Panc1 (cell line): ENCODE results near the gene MAST4. TPM values are rescaled to one million over a fixed set of nuclear protein-coding genes. Genes with fewer than 3 reads are reported as not detected.

ENCODE experiments used
- ATAC-seq: fragments of 200-7000 bp; cut with Tn5 transposase; 2 replicates; pipeline ENCODE4 v1.9.1; 2020; ENCODE audit warnings: mild to moderate bottlenecking, moderate library complexity
- BruUV-seq: library from RNA; stranded (reverse); fragments of 400-500 nt; replicated peaks from 2 replicates; lab custom pipeline; 2021; lab: Mats Ljungman, UMichigan
- CTCF ChIA-PET: fragments of 300-600 bp; sonication (Branson Sonifier 250); formaldehyde crosslinking; loops from one replicate; lab custom pipeline; 2022; ENCODE audit warnings: antibody characterized with exemption; lab: Charles Lee
- POLR2A ChIA-PET: fragments of 300-600 bp; sonication (Branson Sonifier 250); formaldehyde crosslinking; loops from one replicate; lab custom pipeline; 2022; ENCODE audit warnings: antibody characterized with exemption; lab: Charles Lee
- DNase-seq: peaks from one replicate; pipeline ENCODE4 v3.0.0-alpha.2; 2010; ENCODE audit warnings: low read depth, low spot score
- H3K27ac ChIP-seq: 2 replicates; pipeline ENCODE4 v1.5.1; 2011; ENCODE audit warnings: mild to moderate bottlenecking, low read length, inconsistent platforms
- H3K27me3 ChIP-seq: fragments of 200-500 bp; sonication (Bioruptor generic); 2 replicates; pipeline ENCODE4 v1.6.0; 2014; ENCODE audit warnings: low read length, inconsistent platforms; ENCODE audit not compliant: control insufficient read depth, insufficient read depth
- H3K36me3 ChIP-seq: fragments of 200-500 bp; sonication (Bioruptor generic); 2 replicates; pipeline ENCODE4 v1.5.1; 2014; ENCODE audit warnings: inconsistent platforms, mild to moderate bottlenecking, low read length, moderate library complexity; ENCODE audit not compliant: control insufficient read depth, insufficient read depth
- H3K4me1 ChIP-seq: 2 replicates; pipeline ENCODE4 v1.5.1; 2011; ENCODE audit warnings: inconsistent platforms, mild to moderate bottlenecking, low read length, moderate library complexity; ENCODE audit not compliant: control insufficient read depth, insufficient read depth
- H3K4me3 ChIP-seq, 2 experiments: 2 replicates each; pipeline ENCODE4 v1.5.1; 2011 to 2012; ENCODE audit warnings: low read depth in 2 of 2, low read length in 2 of 2, mild to moderate bottlenecking in 2 of 2, inconsistent platforms in 1 of 2, moderate library complexity in 1 of 2
- H3K9me3 ChIP-seq: fragments of 200-500 bp; sonication (Bioruptor generic); 2 replicates; pipeline ENCODE4 v1.5.1; 2014; ENCODE audit warnings: low read depth, mild to moderate bottlenecking, inconsistent platforms, low read length, moderate library complexity; ENCODE audit not compliant: control insufficient read depth, insufficient read depth
- CTCF ChIP-seq: fragments of 450-650 bp; IDR thresholded peaks from 2 replicates; pipeline ENCODE4 v1.5.1; 2017; ENCODE audit warnings: mild to moderate bottlenecking
- POLR2AphosphoS5 ChIP-seq: IDR thresholded peaks from 2 replicates; pipeline ENCODE4 v1.6.1; 2012; ENCODE audit warnings: mild to moderate bottlenecking, low read depth, low read length, moderate library complexity
- SIN3A ChIP-seq: IDR thresholded peaks from 2 replicates; pipeline ENCODE4 v1.6.1; 2012; ENCODE audit warnings: low read depth, mild to moderate bottlenecking, low read length, moderate library complexity, borderline replicate concordance; ENCODE audit not compliant: insufficient read depth
- TCF7L2 ChIP-seq: IDR thresholded peaks from 2 replicates; pipeline ENCODE4 v1.6.1; 2011; ENCODE audit warnings: mild to moderate bottlenecking, low read depth, low read length, inconsistent platforms
- in situ Hi-C: cut with HindIII; loops from 2 replicates; pipeline ENCODE4 v1.10.0; 2016; ENCODE audit warnings: low sequenced_read_pairs, low pct_unique_long_range_greater_than_20kb
- intact Hi-C: fragments of 100-400 bp; cut with micrococcal nuclease; formaldehyde crosslinking; loops from one replicate; pipeline ENCODE4 v1.10.0; 2022; ENCODE audit not compliant: unreplicated experiment
- total RNA-seq: library from RNA; stranded (reverse); gene quantifications from one replicate; pipeline ENCODE4 v1.2.1, GENCODE V29; 2021; ENCODE audit not compliant: unreplicated experiment
- TF ChIP-seq, protein P1 (sequence below), 2 experiments: IDR thresholded peaks; 2 replicates each; pipeline ENCODE4 v1.6.1; 2011 to 2012; ENCODE audit warnings: low read depth in 2 of 2, control low read depth in 1 of 2, low read length in 1 of 2, mild to moderate bottlenecking in 1 of 2, moderate library complexity in 1 of 2; ENCODE audit not compliant: insufficient read depth in 1 of 2

Gene MAST4
- total RNA-seq, 1 experiment from 2014 or later = 1.8 TPM

- in situ Hi-C loops (no loop called here), intact Hi-C loops (no loop called here)
- no peaks in the 10 kb centered on the region for H3K4me1 ChIP-seq
- no peak for ATAC-seq
- CTCF ChIA-PET = no interaction called here
- no peaks in the 10 kb centered on the region; the same call in 1 of the 2 replicates for H3K27me3 ChIP-seq
- no peak for TF ChIP-seq POLR2AphosphoS5
- no peak for TF ChIP-seq CTCF
- TF ChIP-seq, protein P1, sequence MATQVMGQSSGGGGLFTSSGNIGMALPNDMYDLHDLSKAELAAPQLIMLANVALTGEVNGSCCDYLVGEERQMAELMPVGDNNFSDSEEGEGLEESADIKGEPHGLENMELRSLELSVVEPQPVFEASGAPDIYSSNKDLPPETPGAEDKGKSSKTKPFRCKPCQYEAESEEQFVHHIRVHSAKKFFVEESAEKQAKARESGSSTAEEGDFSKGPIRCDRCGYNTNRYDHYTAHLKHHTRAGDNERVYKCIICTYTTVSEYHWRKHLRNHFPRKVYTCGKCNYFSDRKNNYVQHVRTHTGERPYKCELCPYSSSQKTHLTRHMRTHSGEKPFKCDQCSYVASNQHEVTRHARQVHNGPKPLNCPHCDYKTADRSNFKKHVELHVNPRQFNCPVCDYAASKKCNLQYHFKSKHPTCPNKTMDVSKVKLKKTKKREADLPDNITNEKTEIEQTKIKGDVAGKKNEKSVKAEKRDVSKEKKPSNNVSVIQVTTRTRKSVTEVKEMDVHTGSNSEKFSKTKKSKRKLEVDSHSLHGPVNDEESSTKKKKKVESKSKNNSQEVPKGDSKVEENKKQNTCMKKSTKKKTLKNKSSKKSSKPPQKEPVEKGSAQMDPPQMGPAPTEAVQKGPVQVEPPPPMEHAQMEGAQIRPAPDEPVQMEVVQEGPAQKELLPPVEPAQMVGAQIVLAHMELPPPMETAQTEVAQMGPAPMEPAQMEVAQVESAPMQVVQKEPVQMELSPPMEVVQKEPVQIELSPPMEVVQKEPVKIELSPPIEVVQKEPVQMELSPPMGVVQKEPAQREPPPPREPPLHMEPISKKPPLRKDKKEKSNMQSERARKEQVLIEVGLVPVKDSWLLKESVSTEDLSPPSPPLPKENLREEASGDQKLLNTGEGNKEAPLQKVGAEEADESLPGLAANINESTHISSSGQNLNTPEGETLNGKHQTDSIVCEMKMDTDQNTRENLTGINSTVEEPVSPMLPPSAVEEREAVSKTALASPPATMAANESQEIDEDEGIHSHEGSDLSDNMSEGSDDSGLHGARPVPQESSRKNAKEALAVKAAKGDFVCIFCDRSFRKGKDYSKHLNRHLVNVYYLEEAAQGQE (IDR thresholded peaks at IDR 0.05; ENCODE audit: insufficient read depth in 1 of 2, low read depth in 2 of 2, low read length in 1 of 2) = no peak
- no peak for TF ChIP-seq SIN3A
- TF ChIP-seq TCF7L2 = no peak
- POLR2A ChIA-PET = no interaction called here
- H3K36me3 ChIP-seq = no peaks in the 10 kb centered on the region
- no peak overlapping the region for H3K27ac ChIP-seq
- no peak overlapping the region for H3K4me3 ChIP-seq
- no peak for DNase-seq
- no TSS peak for BruUV-seq
- H3K9me3 ChIP-seq = no peaks in the 10 kb centered on the region
Observed at GRCh38 chr5:66903218-66903617, 307.0 kb downstream of the MAST4 start.

DNA sequence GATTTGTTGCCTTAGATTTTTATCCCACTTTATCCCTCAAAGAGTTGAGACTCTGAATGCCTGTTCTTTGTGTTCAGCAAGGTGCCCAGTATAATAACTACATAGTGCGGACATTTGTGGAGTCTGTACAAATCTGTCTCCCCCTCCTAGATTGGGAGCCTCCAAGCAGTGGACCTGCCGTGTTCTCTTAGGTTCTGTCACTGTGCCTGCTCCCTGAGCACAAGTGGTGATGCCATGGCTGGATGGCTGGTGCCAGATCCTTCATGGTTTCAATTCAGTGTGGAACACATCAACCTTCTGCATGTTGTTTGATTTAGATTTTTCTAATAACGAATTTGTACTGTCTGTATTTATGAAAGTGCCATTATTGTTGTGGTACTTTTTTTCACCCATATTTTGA is 307.5 kb downstream of the MAST4 start:
- ChIA-PET CTCF (no interaction called here), POLR2A (no interaction called here)
- DNase-seq = no peak
- Histone ChIP-seq H3K9me3 (no peaks in the 10 kb centered on the region), H3K4me1 (no peaks in the 10 kb centered on the region), H3K27ac (no peak overlapping the region), H3K27me3 (no peaks in the 10 kb centered on the region; the same call in 1 of the 2 replicates), H3K36me3 (no peaks in the 10 kb centered on the region), H3K4me3 (no peak overlapping the region)
- in situ Hi-C loops (no loop called here), intact Hi-C loops (no loop called here)
- no TSS peak for BruUV-seq
- TF ChIP-seq SIN3A = no peak
- TF ChIP-seq, protein P1 (IDR thresholded peaks at IDR 0.05; ENCODE audit: insufficient read depth in 1 of 2, low read depth in 2 of 2, low read length in 1 of 2) = no peak
- no peak for TF ChIP-seq TCF7L2
- no peak for TF ChIP-seq CTCF
- TF ChIP-seq POLR2AphosphoS5 = no peak
- ATAC-seq = no peak
